Stimulated activated CD4-positive, alpha-beta T cell treated with anti-CD3 and anti-CD28 coated beads, Interleukin-2, amount 100 ng/mL, for 24 hours (primary cell): Measurements from ENCODE around the gene LPIN3.

ENCODE experiments used
- DNase-seq, 2 donors: peaks; one replicate each; pipeline ENCODE4 v3.0.0-alpha.2; 2020

Gene LPIN3

GRCh38 chr20:41352666-41353065, 12.0 kb downstream of the LPIN3 start:
- DNase-seq = no peak

GRCh38 chr20:41353530-41353929, 12.9 kb downstream of the LPIN3 start:
- DNase-seq = no peak

- no peak for DNase-seq
These were observed 14.6 kb downstream of the LPIN3 start for GRCh38 chr20:41355192-41355591.

- DNase-seq = no peak
These were observed 15.1 kb downstream of the LPIN3 start for GRCh38 chr20:41355598-41356203.

- DNase-seq = no peak
These were observed 16.3 kb downstream of the LPIN3 start for GRCh38 chr20:41356951-41357350.

GRCh38 chr20:41357424-41358163, 17.0 kb downstream of the LPIN3 start:
- DNase-seq = no peak

GRCh38 chr20:41358230-41358629, 17.6 kb downstream of the LPIN3 start:
- DNase-seq = no peak

GRCh38 chr20:41358717-41359116, 18.1 kb downstream of the LPIN3 start:
- no peak for DNase-seq

GRCh38 chr20:41359541-41360011, 19.0 kb downstream of the LPIN3 start:
- no peak for DNase-seq

- no peak for DNase-seq
These were observed 20.5 kb downstream of the LPIN3 start for GRCh38 chr20:41360831-41361756.

GRCh38 chr20:41361757-41362747, 21.4 kb downstream of the LPIN3 start:
- no peak for DNase-seq

- no peak for DNase-seq
These were observed 22.1 kb downstream of the LPIN3 start for GRCh38 chr20:41362748-41363140.

GRCh38 chr20:41363601-41364000, 23.0 kb downstream of the LPIN3 start:
- DNase-seq = no peak

GRCh38 chr20:41364236-41364855, 23.7 kb downstream of the LPIN3 start:
- DNase-seq = no peak

- no peak for DNase-seq
These were observed 24.5 kb downstream of the LPIN3 start for GRCh38 chr20:41364967-41365765.

GRCh38 chr20:41365777-41366545, 25.3 kb downstream of the LPIN3 start:
- DNase-seq = no peak

- DNase-seq = no peak
These were observed 26.1 kb downstream of the LPIN3 start, which contains the start of gene EMILIN3 for GRCh38 chr20:41366546-41367392. Gene EMILIN3 (minus strand): TSS chr20:41366818. CDS start chr20:41366634, 184 bp downstream.

GRCh38 chr20:41367393-41367695, 26.7 kb downstream of the LPIN3 start:
- no peak for DNase-seq

- DNase-seq = no peak
These were observed 27.3 kb downstream of the LPIN3 start for GRCh38 chr20:41367956-41368355.
